ENCODE measurements around the gene DIP2B.

DNA sequence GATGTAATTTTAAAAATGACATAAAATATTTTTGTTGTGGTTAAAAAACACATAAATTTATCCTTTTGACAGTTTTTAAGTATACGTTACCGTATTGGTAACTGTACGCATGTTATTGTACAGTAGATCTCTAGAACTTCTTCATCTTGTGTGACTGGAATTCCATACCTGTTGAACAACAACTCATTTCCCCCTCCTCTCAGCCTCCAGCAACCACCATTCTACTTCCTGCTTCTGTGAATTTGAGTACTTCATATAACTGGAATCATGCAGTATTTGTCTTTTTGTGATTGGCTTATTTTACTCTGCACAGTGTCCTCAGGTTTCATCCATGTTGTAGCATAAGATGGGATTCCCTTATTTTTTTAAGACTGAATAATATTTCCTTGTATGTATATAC, 145.5 kb downstream of the DIP2B start:
- TF ChIP-seq, protein P1, sequence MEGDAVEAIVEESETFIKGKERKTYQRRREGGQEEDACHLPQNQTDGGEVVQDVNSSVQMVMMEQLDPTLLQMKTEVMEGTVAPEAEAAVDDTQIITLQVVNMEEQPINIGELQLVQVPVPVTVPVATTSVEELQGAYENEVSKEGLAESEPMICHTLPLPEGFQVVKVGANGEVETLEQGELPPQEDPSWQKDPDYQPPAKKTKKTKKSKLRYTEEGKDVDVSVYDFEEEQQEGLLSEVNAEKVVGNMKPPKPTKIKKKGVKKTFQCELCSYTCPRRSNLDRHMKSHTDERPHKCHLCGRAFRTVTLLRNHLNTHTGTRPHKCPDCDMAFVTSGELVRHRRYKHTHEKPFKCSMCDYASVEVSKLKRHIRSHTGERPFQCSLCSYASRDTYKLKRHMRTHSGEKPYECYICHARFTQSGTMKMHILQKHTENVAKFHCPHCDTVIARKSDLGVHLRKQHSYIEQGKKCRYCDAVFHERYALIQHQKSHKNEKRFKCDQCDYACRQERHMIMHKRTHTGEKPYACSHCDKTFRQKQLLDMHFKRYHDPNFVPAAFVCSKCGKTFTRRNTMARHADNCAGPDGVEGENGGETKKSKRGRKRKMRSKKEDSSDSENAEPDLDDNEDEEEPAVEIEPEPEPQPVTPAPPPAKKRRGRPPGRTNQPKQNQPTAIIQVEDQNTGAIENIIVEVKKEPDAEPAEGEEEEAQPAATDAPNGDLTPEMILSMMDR (IDR thresholded peaks at IDR 0.05), result no peak
- no peak for TF ChIP-seq POLR2AphosphoS5 (IDR thresholded peaks at IDR 0.05)

All from suprapubic skin (tissue), 3 donors.